Transverse colon (tissue), 4 donors: ENCODE results near the gene ICA1. TPM values are rescaled to one million over a fixed set of nuclear protein-coding genes. Genes with fewer than 3 reads are reported as not detected.

ENCODE experiments used
- DNase-seq: peaks from one replicate; pipeline ENCODE4 v3.0.0-alpha.2; 2019
- H3K27ac ChIP-seq, 4 donors: fragments of 200-600 bp; sonication (generic); 2 replicates each; pipeline ENCODE4 v1.5.1; 2016 to 2018; ENCODE audit warnings: inconsistent platforms in 4 of 4
- H3K27me3 ChIP-seq: fragments of 200-600 bp; sonication (generic); 2 replicates; pipeline ENCODE4 v1.5.1; 2017; ENCODE audit warnings: inconsistent platforms
- H3K36me3 ChIP-seq, 4 donors: fragments of 200-600 bp; sonication (generic); 2 replicates each; pipeline ENCODE4 v1.5.1; 2017 to 2019; ENCODE audit warnings: inconsistent platforms in 4 of 4
- H3K4me1 ChIP-seq, 4 donors: fragments of 200-600 bp; sonication (generic); 2 replicates each; pipeline ENCODE4 v1.5.1; 2017 to 2020; ENCODE audit warnings: inconsistent platforms in 4 of 4
- H3K4me3 ChIP-seq, 4 donors: fragments of 200-600 bp; sonication (generic); 1 replicate in 1 of 4; 2 replicates in 3 of 4; pipeline versions ENCODE4 v1.5.1 to v1.6.1; 2017 to 2019; ENCODE audit warnings: inconsistent platforms in 4 of 4
- H3K9me3 ChIP-seq, 2 donors: fragments of 200-600 bp; sonication (generic); 2 replicates each; pipeline ENCODE4 v1.5.1; 2017 to 2019; ENCODE audit warnings: inconsistent platforms in 2 of 2
- EP300 ChIP-seq: sonication (generic); formaldehyde crosslinking; IDR thresholded peaks from one replicate; pipeline ENCODE4 v1.6.1; 2017; ENCODE audit warnings: antibody characterized with exemption, low read depth
- POLR2A ChIP-seq: fragments of 450-650 bp; IDR thresholded peaks from one replicate; pipeline ENCODE4 v1.6.1; 2016; ENCODE audit warnings: antibody characterized with exemption, mild to moderate bottlenecking, moderate library complexity
- POLR2AphosphoS5 ChIP-seq, 3 donors: sonication (generic); formaldehyde crosslinking; IDR thresholded peaks; one replicate each; pipeline ENCODE4 v1.6.1; 2016; ENCODE audit warnings: antibody characterized with exemption in 3 of 3
- WGBS, 2 donors: methylation state at CpG; one replicate each; pipeline ENCODE4 v1.1.5; 2018; ENCODE audit warnings: low coverage in 1 of 2; 5-methylcytosine and 5-hydroxymethylcytosine counted together
- in situ Hi-C, 4 donors: fragments of 200-750 bp; cut with MboI; loops; one replicate each; pipeline versions ENCODE4 v1.15.0 to v1.15.1; 2017; ENCODE audit warnings: low sequenced_read_pairs in 3 of 4, low pct_ligation_motif_present in 1 of 4, low pct_unique_long_range_greater_than_20kb in 1 of 4
- intact Hi-C: fragments of 100-400 bp; cut with DNase I; formaldehyde crosslinking; loops from one replicate; pipeline ENCODE4 v1.15.1; 2023; ENCODE audit warnings: low total_unique reads
- total RNA-seq, 4 donors: library from RNA; depleted of rRNA; stranded (reverse); fragments of >200 nt; gene quantifications; one replicate each; pipeline ENCODE4 v1.1.0, GENCODE V29; 2016
- TF ChIP-seq, protein P1 (sequence below), 5 experiments: fragments of 200-600 bp in 3 of 5; fragments of 450-650 bp in 2 of 5; sonication (generic) in 3 of 5; IDR thresholded peaks; 1 replicate in 2 of 5; 2 replicates in 3 of 5; pipeline ENCODE4 v1.5.1; 2016 to 2017; ENCODE audit warnings: antibody characterized with exemption in 5 of 5, inconsistent platforms in 3 of 5, mild to moderate bottlenecking in 2 of 5, moderate library complexity in 1 of 5

The ICA1 gene
- total RNA-seq, 4 donors from 2014 or later: 47.9 to 79.4 (median 54.3) TPM

DNA sequence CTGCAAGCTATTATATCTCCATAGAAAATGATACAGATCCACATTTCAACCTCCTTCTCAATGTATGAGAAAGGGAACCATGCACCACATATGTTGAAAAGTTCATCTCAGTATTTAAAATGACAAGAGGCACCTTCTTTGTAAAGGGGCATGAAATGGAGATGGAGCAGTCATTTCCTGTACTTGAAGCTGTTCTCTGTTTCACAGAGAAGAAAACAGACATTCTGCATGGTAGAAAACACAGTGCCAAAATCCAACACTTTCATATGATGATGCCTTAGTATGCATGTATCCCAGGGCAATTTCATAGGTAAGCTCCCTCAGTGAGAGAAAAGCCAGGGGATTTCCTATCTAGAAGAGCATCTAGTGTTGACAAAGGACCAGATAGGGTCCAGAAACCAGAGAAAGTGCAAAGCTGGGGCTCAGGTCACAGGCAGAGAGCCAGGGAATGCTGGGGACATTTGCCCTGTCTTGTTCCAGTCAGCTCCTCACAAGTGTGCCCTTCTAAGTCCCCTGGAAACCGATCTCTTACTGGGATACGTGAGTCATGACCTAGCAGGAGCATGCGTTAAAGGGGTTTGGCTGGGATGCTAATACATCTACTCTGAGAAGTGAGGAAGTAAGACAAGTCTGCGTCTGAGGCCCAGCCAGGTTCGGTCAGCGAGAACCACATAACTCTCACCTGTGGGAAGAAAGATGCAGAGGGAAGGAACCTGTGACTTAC lies 118.7 kb downstream of the ICA1 start:
- no peaks in the 10 kb centered on the region for H3K27me3 ChIP-seq
- no peak overlapping the region for H3K4me3 ChIP-seq
- in situ Hi-C loops (no loop called here), intact Hi-C loops (no loop called here)
- H3K9me3 ChIP-seq: no peaks in the 10 kb centered on the region
- no peaks in the 10 kb centered on the region for H3K36me3 ChIP-seq
- TF ChIP-seq, protein P1, sequence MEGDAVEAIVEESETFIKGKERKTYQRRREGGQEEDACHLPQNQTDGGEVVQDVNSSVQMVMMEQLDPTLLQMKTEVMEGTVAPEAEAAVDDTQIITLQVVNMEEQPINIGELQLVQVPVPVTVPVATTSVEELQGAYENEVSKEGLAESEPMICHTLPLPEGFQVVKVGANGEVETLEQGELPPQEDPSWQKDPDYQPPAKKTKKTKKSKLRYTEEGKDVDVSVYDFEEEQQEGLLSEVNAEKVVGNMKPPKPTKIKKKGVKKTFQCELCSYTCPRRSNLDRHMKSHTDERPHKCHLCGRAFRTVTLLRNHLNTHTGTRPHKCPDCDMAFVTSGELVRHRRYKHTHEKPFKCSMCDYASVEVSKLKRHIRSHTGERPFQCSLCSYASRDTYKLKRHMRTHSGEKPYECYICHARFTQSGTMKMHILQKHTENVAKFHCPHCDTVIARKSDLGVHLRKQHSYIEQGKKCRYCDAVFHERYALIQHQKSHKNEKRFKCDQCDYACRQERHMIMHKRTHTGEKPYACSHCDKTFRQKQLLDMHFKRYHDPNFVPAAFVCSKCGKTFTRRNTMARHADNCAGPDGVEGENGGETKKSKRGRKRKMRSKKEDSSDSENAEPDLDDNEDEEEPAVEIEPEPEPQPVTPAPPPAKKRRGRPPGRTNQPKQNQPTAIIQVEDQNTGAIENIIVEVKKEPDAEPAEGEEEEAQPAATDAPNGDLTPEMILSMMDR (IDR thresholded peaks at IDR 0.05): no peak
- TF ChIP-seq POLR2AphosphoS5 (IDR thresholded peaks at IDR 0.05) (no peak), POLR2A (no peak), EP300 (no peak)
- H3K27ac ChIP-seq: no peak overlapping the region
- DNase-seq: no peak
- H3K4me1 ChIP-seq: no peaks in the 10 kb centered on the region
- 80% methylated on average over 6 of the region's 6 CpGs; no CpG with 5 or more reads in 1 of the 2 donors for WGBS, 2 donors

DNA sequence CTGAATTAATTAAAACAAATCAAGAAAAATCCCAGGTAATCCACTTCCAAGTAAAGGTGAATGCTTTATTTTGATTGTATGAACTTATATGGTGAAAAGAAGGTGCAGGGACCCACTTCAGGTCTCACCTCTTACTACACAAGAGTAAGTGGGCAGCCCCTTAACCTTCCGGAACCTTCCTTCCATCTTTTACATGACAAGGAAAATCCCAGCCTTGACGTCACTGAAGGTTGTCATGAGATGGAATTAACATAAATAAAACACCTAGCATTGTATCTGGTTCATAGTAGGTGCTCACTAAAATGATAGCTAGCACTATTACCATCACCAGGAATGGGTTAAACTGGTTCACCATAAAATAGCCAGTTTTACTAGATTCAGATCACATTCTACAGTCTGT lies 119.5 kb downstream of the ICA1 start:
- DNase-seq: no peak
- 89 to 100% methylated on average over 2 of the region's 2 CpGs for WGBS, 2 donors
- Histone ChIP-seq H3K9me3 (no peaks in the 10 kb centered on the region), H3K4me1 (no peaks in the 10 kb centered on the region), H3K4me3 (no peak overlapping the region), H3K27ac (no peak overlapping the region), H3K27me3 (no peaks in the 10 kb centered on the region), H3K36me3 (no peaks in the 10 kb centered on the region)
- TF ChIP-seq POLR2A (no peak), POLR2AphosphoS5 (IDR thresholded peaks at IDR 0.05) (no peak), EP300 (no peak)
- TF ChIP-seq, protein P1 (IDR thresholded peaks at IDR 0.05): no peak
- intact Hi-C loops: no loop called here
- in situ Hi-C loops: no loop called here

DNA sequence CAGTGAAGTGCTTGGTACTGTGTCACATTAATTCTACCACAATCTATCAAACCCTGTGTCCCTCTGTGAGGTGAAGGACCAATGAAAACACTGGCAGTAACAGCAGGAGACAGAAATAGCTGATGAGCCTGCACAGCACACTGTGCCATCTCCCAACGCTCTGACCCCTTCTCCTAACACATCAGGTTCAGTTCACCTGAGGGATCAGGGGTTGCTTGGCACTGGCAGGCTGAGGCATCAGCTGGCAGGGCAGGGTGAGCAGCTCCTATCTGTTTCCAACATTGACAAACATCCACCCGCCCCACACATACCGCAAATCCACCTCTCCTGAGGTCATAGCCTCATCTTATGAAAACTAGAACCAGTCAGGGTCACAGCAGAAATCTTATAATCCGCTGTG lies 120.9 kb downstream of the ICA1 start:
- TF ChIP-seq, protein P1 (IDR thresholded peaks at IDR 0.05): no peak
- no peak for TF ChIP-seq EP300
- TF ChIP-seq POLR2A: no peak
- no peak for TF ChIP-seq POLR2AphosphoS5 (IDR thresholded peaks at IDR 0.05)
- 88 to 100% methylated on average over 1 to 4 of the region's 4 CpGs for WGBS, 2 donors
- in situ Hi-C loops: no loop called here
- no peak for DNase-seq
- Histone ChIP-seq H3K27me3 (no peaks in the 10 kb centered on the region), H3K36me3 (no peaks in the 10 kb centered on the region), H3K9me3 (no peaks in the 10 kb centered on the region), H3K27ac (no peak overlapping the region), H3K4me1 (no peaks in the 10 kb centered on the region), H3K4me3 (no peak overlapping the region)
- intact Hi-C loops: no loop called here

DNA sequence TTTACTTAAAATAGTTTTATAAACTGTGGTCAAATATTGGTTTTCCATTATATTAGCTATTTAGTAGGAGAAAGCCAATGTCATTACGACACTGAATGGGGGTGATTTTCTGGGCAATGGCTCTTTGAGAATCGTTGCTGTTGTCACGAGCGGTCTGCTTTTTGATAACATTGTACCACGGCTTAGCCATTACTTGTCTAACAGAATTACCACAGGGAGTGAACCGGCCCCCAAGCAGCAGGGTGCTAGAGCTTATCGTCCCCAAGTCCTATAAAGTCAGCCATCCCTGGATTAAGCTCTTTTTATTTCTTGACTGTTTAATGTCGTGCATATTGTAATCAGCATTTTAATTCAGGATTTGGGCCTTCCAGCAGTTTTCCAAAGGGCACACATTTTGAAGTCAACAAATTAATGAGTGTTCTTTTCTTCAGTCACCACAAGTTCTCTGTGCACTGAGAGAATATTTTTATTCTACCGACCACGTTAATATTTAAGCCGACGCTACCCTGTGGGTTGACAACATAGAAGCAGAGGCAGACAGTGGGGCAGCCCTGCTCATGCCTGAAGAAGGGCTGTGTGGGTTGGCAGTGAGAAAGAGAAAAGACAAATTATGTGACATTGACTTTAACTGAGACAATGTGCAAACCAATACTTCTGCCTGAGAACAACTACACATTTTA lies 125.8 kb downstream of the ICA1 start:
- TF ChIP-seq POLR2AphosphoS5 (IDR thresholded peaks at IDR 0.05): no peak
- no peak for TF ChIP-seq EP300
- TF ChIP-seq POLR2A: no peak
- TF ChIP-seq, protein P1 (IDR thresholded peaks at IDR 0.05): no peak
- intact Hi-C loops: no loop called here
- Histone ChIP-seq H3K4me1 (no peaks in the 10 kb centered on the region), H3K27me3 (no peaks in the 10 kb centered on the region), H3K36me3 (no peaks in the 10 kb centered on the region), H3K27ac (no peak overlapping the region), H3K9me3 (no peaks in the 10 kb centered on the region), H3K4me3 (no peak overlapping the region)
- in situ Hi-C loops: no loop called here
- no peak for DNase-seq
- 93 to 98% methylated on average over 12 of the region's 12 CpGs for WGBS, 2 donors
